Measurements from ENCODE around the gene UROC1.

UROC1 gene

DNA sequence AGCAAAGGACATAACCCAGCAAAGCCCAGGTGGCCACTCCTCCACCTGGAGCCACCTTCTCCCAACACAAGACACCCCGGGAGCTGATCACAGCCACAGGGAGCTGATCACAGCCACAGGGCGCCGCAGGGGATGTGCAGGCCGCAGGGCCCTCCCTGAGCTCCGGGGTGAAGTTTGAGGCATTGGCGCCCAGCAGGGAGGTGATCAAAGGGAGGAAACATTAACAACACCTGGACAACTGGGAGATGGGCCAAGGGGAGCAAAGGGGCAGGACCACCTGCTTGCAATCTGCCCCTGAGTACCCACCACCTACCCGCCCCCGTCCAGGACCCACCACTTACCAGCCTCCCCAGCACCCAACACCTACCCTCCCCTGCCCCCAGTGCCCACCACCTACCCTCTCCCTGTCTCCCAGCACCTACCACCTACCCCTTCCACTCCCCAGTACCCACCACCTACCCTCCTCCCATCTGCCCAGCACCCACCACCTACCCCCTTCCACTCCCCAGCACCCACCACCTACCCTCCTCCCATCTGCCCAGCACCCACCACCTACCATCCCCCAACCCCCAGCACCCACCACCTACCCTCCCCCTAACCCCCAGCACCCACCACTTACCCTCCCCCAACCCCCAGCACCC lies 2.4 kb downstream of the UROC1 start:
- no peak for DNase-seq

DNA sequence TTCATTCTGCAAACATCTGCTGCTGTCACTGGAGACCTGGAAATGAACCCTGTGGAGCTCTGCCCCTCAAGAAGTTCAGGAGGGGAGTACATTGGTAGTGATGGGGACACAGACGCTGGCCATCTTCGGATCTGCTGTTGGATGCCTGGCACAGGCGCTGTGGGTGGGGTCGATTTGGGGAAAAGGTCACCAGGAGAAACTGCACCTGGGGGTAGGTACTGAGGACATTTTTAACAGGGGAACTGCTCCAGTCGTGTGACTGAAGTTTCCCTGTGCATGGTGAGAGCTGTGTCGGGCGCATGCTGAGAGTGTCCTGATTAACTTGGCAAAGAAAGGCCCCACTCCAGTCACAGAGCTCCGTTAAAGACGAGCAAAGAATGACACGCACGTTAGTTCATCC lies 3.4 kb downstream of the UROC1 start:
- no peak for DNase-seq

DNA sequence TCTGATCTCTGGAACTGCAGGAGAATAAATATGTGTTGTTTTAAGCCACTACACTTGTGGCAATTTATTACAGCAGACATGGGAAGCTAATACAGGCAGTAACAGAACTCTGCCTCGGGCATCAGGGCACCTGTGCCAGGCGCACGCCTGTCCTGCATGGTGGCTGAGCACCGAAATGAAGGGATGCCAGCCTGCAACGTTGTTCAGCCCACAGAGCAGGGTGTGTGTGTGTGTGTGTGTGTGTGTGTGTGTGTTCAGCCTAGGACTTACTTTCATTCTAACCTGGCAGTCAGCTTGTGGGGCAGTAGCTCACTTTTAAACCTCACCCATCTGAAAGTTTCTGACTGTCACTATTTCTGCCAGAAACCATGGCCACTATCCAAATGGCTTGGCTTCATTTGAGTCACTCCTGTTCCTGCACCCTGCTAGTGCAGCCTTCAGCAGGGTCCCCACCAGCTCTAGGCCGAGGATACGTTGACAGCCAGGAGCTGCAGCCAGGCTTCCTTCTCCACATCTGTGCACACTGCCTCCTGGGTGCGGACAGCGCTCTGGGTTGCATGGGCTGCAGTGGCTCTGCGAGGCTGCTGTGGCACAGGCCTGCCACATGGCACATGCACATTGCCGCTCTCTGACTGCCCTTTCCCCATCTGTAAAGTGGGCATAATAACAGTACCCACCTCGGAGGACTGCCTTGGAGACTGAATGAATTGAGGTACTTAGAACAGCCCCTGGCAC lies 4.5 kb downstream of the UROC1 start:
- DNase-seq = no peak

DNA sequence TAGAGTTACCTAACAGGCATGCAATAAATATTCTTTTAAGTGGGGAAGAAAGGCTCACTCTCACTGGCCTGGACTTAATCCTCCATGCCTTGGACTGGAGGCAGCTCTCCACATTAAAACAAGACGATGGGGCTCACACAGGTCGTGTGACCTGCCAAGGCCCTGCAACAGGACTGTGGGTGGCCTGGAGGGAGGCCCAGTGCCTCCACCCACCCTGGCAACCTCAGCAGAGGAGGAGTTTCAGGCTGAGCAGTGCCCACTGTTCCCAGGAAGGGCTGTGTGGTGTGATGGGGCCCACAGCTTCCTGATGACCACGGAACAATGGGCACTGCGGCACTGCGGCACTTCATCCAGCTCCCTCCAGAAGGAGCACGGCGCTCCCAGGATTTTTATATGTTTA lies 5.5 kb downstream of the UROC1 start:
- DNase-seq = no peak

DNA sequence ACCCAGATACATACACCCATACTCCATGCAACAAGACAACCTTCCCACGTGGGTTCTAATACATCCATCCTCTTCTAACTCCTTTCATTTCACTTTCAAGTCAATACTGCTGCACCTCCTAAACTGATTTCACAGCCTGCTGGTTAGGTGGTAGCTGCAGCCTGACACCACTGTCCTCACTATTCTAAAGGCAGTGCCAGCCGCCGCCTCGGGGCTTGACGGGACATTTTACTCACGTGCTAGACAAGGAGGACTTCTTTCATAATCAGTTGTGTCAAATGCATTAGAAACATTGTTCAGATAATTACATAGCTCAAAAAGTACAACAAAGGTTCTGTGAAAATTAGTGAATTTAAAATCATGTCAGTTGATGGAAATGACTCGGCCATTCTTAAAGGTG lies 6.3 kb downstream of the UROC1 start:
- DNase-seq = no peak

DNA sequence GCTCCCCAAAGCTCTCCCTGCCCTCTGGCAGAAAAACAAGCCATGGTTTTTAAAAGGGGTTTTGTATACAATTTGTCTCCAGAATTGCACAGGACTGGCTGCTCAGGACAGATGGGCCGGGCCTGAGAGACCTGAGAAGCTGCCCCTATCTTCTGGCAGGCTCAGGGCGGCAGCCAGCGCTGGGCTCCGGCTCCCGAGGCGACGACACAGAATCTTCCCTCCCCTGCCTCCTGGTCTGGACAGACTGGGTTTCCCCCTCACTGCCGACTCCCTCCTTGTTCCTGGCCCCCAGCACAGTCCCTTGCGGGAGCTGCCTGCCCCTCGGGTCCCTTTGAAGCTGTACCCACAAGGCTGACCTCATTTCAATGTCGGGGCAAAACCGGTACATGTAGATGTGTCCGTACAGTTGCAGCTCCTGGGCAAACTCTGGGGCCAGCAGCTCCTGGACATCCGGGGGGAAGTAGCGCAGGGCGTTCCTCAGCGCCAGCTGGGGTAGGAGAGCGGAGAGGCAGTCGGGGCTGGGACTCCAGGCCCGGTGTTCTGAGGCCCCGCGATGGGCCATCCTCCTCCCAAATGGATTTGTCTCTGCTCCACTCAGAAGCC lies 7.2 kb downstream of the UROC1 start:
- DNase-seq = no peak

DNA sequence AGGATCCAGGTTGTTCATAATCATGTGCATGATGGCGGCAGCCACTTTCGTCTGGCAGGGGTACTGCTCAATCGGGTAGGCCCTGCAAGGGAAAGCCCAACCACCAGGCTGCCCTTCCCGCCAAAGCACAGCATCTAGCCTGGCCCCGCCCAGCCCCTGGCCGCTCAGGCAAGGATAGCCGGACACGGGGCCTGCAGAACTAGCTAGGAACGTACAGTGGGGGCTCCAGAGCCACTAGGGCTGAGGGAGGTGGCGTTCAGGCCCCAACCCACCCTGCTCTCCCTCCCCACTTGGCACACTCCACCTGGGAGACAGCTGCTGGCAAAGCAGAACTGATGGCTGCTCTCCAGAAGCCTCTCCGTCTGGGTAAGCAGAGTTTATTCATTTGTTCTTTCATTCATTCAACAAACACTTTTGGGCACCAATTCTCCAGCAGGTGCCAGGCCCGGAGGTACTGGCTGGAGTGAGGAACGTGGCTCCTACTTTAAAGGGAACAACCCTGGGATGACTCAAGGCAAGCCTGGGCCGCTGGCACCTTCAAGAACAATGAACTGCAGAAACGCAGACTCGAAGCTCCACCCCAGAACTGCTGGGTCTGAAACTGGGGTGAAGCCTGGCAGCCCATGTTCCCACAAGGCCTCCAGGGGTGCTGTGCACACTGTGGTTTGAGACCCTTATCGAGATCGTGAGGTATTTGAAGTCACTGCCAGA lies 7.8 kb downstream of the UROC1 start:
- DNase-seq = no peak

DNA sequence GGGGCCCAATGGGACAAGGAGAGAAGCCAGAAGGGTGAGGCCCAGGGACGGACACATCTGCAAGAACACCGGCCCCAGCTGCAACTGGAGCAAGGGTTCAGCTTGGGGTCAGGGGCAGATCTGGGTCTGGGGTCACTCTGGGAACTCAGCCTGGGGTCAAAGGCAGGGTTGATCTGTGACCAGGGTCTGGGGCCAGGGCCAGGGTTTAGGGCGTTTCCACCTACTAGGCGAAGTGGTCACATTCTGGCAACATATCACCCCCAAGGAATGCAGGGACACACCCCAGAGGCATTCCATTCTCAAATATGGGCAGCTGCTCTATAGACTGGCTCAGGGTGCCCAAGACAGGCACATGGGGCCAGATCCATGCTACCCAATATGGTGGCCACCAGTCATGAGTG lies 9.0 kb downstream of the UROC1 start:
- DNase-seq = no peak

DNA sequence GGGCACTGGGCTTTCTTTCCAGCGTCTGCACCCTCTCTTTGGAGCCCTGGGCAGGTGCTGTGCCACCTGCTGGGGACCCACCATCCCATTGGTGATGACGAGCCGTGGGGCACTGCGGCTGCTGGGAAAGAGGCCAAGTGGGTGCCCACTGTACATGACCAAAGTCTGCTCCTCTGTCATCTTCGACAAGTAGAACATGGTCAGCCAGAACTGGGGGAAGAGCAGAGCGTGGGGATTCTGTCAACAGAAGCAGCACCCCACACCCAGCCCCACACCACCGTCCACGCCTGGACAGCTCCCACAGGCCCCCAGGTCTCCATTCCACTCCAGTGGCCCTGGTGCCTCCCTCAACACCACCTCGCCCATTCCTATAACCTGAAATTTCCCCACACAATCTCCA lies 9.7 kb downstream of the UROC1 start:
- DNase-seq = no peak

DNA sequence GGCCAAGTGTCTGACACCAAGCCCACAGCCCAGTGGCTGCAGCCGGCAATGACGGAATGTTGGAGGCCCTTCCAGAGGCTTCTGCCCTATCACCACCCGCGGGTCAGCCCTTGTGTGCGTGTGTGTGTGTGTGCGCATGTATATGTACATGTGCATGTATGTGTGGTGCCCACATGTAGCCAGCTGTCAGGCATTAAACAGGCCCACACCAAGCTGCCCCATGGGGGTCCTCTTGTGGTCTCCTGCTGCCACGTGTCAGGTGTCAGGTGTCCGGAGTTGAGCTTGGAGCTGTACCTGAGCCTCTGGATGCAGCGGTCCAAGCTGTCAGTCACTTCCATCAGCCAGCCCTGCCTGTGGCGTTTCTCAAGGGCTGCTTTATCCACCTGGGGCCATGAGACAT lies 13.9 kb downstream of the UROC1 start:
- DNase-seq = no peak

DNA sequence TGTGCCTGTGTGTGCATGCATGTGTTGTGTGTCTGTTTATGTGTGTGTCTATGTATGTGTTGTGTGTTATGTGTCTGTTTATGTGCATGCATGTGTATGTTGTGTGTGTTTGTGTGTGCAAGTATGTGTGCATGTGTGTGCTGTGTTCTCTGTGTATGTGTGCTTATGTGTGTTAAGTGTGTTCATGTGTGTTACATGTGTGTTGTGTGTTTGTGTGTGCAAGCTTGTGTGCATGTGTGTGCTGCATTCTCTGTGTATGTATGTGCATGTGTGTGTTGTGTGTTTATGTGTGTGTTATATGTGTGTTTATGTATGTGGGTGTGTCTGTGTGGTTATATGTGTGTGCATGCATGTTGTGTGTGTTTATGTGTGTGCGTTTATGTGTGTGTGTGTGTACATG lies 14.9 kb downstream of the UROC1 start:
- no peak for DNase-seq

DNA sequence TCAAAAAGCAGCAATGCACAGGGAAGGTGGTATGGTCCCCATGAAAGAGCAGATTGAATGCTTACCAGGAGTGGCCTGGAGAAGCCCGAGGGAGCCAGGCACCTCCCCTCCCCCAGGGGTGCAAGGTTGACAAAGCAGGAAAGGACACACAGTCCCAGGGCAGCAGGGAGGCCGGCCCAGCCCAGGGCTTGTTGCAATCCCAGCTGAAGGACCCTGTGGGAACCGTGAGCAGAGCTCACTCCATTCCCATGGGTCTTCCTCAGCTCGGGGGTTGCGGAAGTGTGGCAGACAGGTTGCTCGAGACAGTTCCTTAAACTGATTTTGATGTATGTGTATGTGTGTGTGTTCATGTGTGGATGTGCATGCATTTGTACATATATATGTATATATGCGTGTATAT lies 15.8 kb downstream of the UROC1 start:
- no peak for DNase-seq

DNA sequence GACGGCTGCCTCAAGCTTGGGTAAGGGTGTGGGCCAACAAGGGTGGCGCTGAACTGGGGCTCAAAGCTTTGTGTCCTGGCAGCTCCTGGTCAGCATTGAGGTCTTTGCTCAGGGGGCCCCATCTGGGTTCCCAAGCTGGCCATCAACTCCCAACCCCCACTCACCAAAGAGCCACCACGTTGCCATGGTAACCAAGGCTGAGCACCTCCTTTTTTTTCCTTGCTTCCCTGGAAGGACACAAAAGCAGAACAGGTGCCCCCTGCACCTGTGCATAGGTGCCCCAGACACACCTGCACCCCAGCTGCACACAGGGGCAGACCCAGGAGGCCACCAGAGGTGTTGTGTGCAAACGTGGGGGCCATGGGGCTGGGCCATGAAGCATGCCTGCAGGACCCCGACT lies 16.5 kb downstream of the UROC1 start:
- no peak for DNase-seq

DNA sequence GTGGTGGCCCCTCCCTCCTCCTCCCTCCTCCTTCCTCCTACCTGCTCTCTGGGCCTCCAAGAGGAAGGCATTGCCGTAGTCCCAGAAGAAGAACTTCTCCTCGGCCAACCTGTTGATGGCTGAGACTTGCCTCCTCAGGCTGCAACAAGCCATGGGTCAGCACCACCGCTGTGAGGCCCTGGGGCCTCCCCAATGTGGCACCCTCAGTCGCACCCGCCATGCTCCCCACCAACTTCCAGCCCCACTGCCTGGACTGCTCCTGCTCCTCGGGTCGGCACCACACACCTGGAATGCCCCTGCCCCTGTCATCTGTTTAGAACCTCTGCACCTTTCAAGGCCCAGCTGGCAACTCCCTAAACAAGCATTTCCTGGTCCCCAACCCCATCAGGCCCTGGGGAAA lies 17.6 kb downstream of the UROC1 start:
- no peak for DNase-seq

DNA sequence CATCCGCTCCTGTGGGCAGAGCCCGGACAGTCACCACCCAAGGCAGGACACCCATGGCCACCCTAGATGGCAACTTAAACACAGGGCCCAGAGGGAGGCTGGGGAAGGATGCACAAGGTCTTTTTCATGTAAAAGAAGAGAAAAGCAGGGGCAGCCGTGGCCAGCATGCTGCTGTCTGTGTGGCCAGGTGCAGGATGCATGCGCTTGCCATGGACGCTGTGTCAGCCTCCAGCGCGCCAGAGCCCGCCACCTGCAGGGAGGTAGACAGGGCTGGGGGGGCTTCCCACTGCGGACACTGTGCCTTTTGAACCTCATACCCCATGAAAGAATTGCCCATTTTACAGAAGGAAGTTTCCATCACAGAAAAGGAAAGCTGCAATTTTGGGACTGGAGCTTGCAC lies 18.2 kb downstream of the UROC1 start:
- no peak for DNase-seq

DNA sequence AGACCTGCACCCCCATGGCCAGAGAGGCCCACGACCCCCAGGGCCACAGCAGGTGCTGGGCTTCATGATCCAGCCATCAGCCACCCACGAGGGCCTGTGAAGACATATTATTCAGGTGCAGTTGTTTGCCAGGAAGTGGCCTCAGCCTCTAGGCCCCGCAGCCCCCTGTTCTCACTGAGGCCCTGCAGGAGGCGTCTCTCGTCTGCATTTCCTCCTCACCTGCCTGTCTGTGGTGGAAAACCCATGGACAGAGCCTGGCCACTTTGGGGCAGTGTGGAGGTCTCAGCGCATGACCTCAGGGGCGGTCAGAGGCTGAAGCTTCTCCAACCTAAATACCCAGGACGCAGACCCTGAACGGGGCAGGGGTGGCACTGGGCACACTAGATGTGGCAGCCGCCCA lies 18.6 kb downstream of the UROC1 start:
- no peak for DNase-seq

DNA sequence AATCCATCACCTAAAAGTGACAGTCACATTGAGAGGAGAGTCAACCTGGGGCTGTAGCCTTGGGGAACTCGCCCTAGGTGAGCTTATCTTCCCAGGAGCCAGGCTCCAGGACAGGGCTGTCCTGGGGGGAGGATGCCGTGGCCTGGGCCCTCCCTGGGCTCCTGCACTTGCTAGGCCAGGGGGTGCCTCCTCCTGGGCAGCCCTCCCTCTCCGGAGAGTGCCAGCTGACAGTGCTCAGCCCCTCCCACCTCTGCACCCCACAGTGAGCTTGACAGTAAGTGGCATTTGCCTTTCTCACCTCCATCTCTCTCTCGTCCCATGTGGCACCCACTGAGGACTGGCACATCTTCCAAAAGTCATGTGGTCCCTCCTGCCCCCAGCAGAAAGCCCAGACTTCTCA lies 19.1 kb downstream of the UROC1 start:
- no peak for DNase-seq

DNA sequence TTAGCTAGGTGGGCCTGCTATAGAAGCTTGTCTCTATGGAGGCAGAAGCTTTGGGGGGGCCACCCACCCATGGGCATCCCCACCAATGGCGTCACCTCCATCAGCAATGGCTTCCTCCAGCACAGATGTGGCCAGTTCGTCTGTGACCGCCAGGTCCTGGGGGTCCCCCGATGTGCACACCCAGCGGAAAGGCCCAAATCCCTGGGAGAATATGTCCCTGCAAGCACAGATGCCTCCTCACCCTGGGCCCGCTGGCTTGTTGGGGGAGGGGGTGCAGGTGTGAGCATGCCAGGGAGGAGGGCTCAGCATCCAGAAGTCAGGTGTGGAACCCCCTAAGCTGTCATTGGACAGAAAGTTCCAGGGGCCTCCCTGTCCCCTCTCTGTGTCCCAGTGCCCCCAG lies 19.6 kb downstream of the UROC1 start:
- no peak for DNase-seq

DNA sequence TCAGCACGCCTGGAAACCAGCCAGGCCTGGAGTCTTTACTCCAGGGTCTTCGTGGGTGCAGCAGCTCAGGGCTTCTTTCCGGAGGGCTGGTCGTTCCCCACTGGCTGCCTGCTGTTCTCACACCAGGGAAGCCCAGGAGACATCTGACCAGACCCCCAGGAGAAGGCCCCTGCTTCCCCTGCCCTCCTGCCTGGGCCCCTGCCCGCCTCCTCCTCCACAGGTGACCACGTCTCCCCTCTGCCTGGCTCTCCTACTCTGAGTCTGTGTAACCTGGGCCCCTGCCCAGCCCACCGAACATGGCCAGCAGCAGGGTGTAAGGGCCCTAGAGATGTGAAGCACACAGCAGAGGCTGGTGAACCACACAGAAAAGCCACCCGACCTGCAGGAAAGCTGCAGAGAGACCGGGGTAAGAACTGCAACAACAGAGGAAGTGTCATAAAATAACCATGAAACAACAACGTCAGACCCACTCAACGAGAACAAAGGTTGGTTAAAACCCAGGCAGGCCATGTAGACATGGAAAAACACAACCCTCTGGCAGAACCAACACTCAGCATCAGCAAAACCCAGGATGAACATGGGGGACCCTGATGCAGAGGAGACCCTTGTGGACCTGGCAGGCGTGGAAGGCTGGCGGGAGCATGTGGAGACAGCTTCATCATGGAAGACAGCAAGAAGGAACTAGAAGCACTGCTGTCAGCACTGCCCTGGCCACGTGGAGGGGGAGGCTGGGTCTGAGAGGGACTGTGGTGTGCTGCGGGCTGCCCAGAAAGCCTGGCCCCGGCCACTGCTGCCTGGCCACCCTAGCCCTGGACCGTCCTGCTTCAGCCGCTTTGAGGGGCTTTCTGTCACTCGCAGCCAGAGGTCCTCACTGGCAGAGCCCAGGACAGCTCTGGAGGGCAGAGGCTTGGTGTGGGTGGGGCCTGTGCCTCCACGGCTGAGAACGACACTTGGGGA lies 20.4 kb downstream of the UROC1 start:
- no peak for DNase-seq

DNA sequence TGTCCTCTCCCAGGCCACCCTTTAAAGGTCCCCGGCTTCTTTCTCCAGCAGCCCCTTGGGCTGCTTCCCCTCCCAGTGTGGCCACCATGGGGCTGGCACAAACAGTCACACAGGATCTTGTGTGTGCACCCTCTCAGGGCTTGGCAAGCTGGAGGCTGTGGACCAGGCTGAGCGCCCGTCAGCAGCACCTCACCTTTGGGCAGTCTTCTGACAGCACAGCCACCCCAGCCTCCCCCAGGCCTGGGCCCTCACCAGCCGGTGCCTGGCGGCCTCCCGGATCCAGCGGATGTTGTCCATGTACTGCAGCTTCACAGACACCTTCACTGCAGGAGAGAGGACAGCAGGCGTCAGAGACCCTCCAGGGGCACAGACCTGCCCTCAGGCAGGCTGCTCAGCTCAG lies 21.8 kb downstream of the UROC1 start:
- no peak for DNase-seq

DNA sequence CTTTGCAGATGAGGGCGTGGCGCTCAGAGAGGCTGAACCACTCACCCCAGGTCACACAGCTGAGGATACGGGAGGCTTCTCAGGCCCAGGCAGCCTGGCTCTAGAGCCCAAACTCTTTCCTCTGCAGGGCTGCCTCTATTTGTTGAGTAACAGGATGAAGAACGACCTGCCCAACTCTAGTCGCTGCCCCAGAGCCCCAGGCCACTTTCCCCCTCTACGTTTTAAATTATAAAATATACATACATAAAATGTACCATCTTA lies 22.7 kb downstream of the UROC1 start:
- DNase-seq = no peak

DNA sequence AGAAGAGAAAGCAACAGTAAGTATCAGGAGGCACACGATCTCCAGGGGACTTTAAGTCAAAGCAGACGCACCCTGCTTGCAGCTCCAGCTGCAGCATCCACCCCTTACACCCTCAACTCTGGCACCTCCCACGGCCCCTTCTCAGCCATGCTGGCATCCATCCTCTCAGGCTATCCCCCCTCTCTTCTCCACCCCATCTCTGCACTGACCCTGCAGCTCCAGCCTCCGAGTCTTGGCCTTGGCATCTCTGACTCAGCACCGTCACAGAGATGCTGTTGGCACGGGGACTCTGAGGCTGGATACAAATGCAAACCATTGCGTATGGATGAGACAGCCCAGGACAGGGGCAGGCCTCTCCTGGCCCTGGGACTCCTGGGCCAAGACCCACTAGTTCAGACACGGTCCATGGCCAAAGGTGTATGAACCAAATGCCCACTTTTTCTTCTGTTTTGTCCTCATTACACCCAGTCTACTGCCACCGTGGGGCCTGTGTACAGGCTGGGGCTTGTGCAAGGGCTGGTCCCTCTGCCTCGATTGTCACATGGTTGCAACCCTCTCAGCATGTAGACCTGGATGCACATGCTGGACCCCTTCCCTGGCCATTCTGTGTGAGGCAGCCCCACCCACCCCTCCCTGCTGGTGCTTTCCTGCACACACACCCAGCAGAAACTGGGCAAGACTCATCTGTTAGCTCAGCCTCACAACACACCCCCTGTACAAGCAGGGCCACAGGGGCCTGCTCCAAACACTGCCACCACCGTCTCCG lies 23.2 kb downstream of the UROC1 start:
- DNase-seq = no peak
